ENCODE results near the gene CCN2.
"Not testable (repeated sequence)": the region's sequence is repeated elsewhere in the genome, so short reads cannot be mapped to it uniquely, and the experiment has no call there.

CCN2 gene

DNA sequence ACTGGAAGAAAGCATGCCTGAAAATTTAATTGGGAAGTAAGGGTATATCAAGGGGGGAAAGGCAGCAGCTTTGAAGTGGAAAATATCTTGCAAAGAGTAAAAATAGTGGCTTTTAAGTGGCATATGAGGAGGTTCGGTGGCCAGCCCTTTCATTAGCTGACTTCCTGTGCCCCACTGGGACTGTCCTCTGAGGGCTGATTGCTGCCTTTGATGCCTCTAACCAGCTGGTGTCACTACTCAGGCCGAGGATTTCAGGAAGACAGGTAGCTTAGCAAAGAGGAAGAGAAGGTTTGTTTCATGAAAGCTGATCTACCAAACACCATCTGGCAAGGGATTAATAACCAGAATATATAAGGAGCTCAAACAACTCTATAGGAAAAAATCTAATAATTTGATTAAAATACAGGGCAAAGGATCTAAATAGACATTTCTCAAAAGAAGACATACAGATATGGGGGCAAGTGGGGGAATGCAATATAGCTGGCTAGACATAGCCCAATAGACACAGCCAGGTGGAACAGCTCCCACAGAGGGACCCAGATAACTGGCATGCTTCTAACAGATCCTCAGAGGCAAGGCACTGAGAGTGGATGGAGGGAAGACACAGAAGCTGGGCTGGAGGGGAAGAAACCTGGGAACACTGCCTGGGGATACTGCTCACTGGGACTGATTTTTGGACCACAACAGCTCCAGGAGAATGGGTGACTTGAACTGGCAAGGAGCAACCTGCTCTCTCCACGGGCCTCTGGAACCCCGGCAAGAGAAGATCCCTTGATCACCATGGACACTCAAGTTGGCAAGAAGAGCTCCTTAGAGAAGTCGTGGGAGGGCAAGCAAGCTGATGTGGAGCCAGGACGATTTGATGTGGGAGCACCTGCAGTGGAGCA is 33.2 kb downstream of the CCN2 start:
- TF ChIP-seq, protein P1, sequence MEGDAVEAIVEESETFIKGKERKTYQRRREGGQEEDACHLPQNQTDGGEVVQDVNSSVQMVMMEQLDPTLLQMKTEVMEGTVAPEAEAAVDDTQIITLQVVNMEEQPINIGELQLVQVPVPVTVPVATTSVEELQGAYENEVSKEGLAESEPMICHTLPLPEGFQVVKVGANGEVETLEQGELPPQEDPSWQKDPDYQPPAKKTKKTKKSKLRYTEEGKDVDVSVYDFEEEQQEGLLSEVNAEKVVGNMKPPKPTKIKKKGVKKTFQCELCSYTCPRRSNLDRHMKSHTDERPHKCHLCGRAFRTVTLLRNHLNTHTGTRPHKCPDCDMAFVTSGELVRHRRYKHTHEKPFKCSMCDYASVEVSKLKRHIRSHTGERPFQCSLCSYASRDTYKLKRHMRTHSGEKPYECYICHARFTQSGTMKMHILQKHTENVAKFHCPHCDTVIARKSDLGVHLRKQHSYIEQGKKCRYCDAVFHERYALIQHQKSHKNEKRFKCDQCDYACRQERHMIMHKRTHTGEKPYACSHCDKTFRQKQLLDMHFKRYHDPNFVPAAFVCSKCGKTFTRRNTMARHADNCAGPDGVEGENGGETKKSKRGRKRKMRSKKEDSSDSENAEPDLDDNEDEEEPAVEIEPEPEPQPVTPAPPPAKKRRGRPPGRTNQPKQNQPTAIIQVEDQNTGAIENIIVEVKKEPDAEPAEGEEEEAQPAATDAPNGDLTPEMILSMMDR (IDR thresholded peaks at IDR 0.05; ENCODE audit: insufficient read depth, low read depth, low read length, missing control alignments) = no peak
- H3K4me3 ChIP-seq (ENCODE audit: low read length) = no peak overlapping the region
- DNase-seq (ENCODE audit: low read depth) = no peak

- no peak overlapping the region for H3K4me3 ChIP-seq (ENCODE audit: low read length)
- TF ChIP-seq, protein P1 (IDR thresholded peaks at IDR 0.05; ENCODE audit: insufficient read depth, low read depth, low read length, missing control alignments) = no peak
- DNase-seq (ENCODE audit: low read depth) = no peak
These were observed 33.9 kb downstream of the CCN2 start for GRCh38 chr6:131917318-131917717.

- no peak for DNase-seq (ENCODE audit: low read depth)
- no peak overlapping the region for H3K4me3 ChIP-seq (ENCODE audit: low read length)
- TF ChIP-seq, protein P1 (IDR thresholded peaks at IDR 0.05; ENCODE audit: insufficient read depth, low read depth, low read length, missing control alignments) = no peak
These were observed 34.3 kb downstream of the CCN2 start for GRCh38 chr6:131916847-131917246.

- H3K4me3 ChIP-seq (ENCODE audit: low read length); DNase-seq (ENCODE audit: low read depth): not testable (repeated sequence)
These were observed 34.9 kb downstream of the CCN2 start for GRCh38 chr6:131916091-131916796.

GRCh38 chr6:131914967-131915751 is 36.0 kb downstream of the CCN2 start:
- TF ChIP-seq, protein P1 (IDR thresholded peaks at IDR 0.05; ENCODE audit: insufficient read depth, low read depth, low read length, missing control alignments) = peak; percentile 91
- DNase-seq (ENCODE audit: low read depth) = peak; percentile 82
- no peak overlapping the region for H3K4me3 ChIP-seq (ENCODE audit: low read length)

GRCh38 chr6:131914234-131914633 is 36.9 kb downstream of the CCN2 start:
- no peak overlapping the region for H3K4me3 ChIP-seq (ENCODE audit: low read length)
- TF ChIP-seq, protein P1 (IDR thresholded peaks at IDR 0.05; ENCODE audit: insufficient read depth, low read depth, low read length, missing control alignments) = no peak
- peak; percentile 80 for DNase-seq (ENCODE audit: low read depth)

DNA sequence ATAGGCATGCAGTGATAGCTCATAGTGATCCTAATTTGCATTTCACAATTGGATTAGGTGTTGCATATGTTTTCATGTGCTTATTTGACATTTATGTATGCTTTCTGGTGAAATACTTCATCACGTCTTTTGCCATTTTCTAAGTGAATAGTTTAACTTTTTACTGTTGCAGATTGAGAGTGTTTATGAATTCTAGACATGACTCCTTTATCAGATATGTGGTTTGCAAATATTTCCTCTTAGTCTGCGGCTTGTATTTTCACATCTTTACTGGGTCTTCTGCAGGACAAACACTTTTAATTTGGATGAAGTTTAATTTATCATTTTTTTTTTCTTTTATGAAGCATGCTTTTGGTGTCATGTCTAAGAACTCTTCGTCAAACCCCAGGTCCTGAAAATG is 39.2 kb downstream of the CCN2 start:
- TF ChIP-seq, protein P1 (IDR thresholded peaks at IDR 0.05; ENCODE audit: insufficient read depth, low read depth, low read length, missing control alignments) = no peak
- no peak for DNase-seq (ENCODE audit: low read depth)
- H3K4me3 ChIP-seq (ENCODE audit: low read length) = no peak overlapping the region

Measured in epithelial cell of esophagus (primary cell).